Neutrophil (primary cell): Measurements from ENCODE around the gene SOBP.

Experiments used
- H3K27ac ChIP-seq: fragments of 200-600 bp; sonication (generic); 2 replicates; pipeline ENCODE4 v1.5.1; 2016; ENCODE audit warnings: mild to moderate bottlenecking, moderate library complexity
- H3K27me3 ChIP-seq: fragments of 200-600 bp; sonication (generic); 2 replicates; pipeline ENCODE4 v1.6.0; 2016; ENCODE audit warnings: mild to moderate bottlenecking
- H3K36me3 ChIP-seq: fragments of 200-600 bp; sonication (generic); 2 replicates; pipeline ENCODE4 v1.5.1; 2017
- H3K4me1 ChIP-seq, 2 experiments: fragments of 200-600 bp in 1 of 2; sonication (generic) in 1 of 2; 1 replicate in 1 of 2; 2 replicates in 1 of 2; pipeline versions ENCODE4 v1.5.1 to v1.6.1; 2013 to 2016; ENCODE audit warnings: low read depth in 1 of 2, low read length in 1 of 2, mild to moderate bottlenecking in 1 of 2, moderate library complexity in 1 of 2; ENCODE audit not compliant: control insufficient read depth in 1 of 2, insufficient read depth in 1 of 2
- H3K4me3 ChIP-seq, 2 experiments: fragments of 200-600 bp in 1 of 2; sonication (generic) in 1 of 2; 1 replicate in 1 of 2; 2 replicates in 1 of 2; pipeline ENCODE4 v1.5.1; 2013 to 2016; ENCODE audit warnings: low read depth in 1 of 2, low read length in 1 of 2, mild to moderate bottlenecking in 1 of 2, moderate library complexity in 1 of 2
- H3K9me3 ChIP-seq: fragments of 200-600 bp; sonication (generic); 2 replicates; pipeline ENCODE4 v1.5.1; 2016
- TF ChIP-seq, protein P1 (sequence below): fragments of 200-600 bp; sonication (generic); IDR thresholded peaks from 2 replicates; pipeline ENCODE4 v1.5.1; 2016; ENCODE audit warnings: antibody characterized with exemption

The SOBP gene

DNA sequence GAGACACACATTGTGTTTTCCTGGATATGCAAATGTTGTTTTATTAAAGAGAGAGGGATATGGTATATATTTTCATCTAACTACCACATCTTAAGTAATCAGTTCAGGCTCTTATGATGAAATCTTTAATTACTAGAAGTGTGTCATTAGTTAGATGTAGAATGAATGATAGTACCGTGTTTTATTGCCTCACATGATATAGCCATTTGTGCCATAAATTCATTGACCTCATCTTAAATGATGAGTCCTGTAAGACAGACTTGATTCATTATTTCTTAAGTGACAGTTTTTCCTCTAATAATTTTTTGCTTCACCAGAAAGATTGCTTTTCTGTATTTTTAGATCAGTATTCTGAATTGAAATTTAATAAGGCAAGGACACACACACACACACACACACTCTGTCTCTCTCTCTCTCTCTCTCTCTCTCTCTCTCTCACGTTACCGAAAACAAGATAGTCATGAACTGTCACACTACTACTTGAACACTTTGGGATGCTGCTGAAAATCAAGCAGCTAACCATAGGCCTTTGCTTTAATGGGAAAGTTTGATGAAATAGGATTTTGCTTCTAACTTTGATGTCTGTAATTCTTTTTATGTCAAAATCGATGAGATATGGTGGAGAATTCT, 140.5 kb downstream of the SOBP start:
- Histone ChIP-seq H3K36me3 (no peaks in the 10 kb centered on the region), H3K4me1 (peaks cover 5 to 6% of the 10 kb centered on the region in 2 experiments), H3K4me3 (no peak overlapping the region), H3K27ac (no peak overlapping the region), H3K27me3 (peaks cover 100% of the 10 kb centered on the region), H3K9me3 (no peaks in the 10 kb centered on the region)
- TF ChIP-seq, protein P1, sequence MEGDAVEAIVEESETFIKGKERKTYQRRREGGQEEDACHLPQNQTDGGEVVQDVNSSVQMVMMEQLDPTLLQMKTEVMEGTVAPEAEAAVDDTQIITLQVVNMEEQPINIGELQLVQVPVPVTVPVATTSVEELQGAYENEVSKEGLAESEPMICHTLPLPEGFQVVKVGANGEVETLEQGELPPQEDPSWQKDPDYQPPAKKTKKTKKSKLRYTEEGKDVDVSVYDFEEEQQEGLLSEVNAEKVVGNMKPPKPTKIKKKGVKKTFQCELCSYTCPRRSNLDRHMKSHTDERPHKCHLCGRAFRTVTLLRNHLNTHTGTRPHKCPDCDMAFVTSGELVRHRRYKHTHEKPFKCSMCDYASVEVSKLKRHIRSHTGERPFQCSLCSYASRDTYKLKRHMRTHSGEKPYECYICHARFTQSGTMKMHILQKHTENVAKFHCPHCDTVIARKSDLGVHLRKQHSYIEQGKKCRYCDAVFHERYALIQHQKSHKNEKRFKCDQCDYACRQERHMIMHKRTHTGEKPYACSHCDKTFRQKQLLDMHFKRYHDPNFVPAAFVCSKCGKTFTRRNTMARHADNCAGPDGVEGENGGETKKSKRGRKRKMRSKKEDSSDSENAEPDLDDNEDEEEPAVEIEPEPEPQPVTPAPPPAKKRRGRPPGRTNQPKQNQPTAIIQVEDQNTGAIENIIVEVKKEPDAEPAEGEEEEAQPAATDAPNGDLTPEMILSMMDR = no peak

DNA sequence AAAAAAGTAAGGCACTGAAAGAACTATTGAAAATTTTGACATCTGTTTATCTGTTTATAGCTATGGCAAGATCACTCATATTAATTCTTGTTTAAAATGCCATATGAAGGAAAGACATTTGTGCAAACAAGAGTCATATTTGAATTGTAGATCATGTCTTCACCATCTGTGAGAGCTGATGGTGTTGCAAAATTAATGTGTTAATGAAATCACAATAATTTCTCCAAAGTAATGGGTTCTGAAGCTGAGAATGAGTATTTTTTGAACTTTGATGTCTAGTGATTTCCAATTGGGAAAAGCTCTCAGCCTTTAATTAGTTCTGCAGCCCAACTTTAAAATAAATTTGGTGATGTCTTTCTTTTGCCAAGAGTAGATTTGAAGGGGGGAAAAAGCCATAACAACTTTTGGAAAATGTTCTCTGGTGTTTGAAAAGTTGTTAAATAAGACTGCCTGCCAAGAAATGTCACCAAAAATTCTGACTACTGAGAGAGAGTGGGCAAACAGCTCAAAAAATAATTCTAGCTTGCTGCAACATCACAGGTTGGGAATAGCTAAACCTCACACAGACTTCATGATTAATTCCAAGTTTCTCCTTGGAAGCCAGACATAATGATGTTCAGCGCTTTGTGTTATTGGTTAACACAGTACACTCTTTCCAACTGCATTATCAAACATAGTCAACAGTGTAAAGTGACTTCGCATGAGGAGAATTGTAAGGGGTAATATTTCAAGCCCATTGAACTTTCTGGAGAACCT, 142.6 kb downstream of the SOBP start:
- no peak overlapping the region for H3K27ac ChIP-seq
- peaks cover 100% of the 10 kb centered on the region for H3K27me3 ChIP-seq
- H3K36me3 ChIP-seq = no peaks in the 10 kb centered on the region
- H3K9me3 ChIP-seq = no peaks in the 10 kb centered on the region
- H3K4me3 ChIP-seq = no peak overlapping the region
- H3K4me1 ChIP-seq = peaks cover 5 to 6% of the 10 kb centered on the region in 2 experiments
- TF ChIP-seq, protein P1 = no peak

DNA sequence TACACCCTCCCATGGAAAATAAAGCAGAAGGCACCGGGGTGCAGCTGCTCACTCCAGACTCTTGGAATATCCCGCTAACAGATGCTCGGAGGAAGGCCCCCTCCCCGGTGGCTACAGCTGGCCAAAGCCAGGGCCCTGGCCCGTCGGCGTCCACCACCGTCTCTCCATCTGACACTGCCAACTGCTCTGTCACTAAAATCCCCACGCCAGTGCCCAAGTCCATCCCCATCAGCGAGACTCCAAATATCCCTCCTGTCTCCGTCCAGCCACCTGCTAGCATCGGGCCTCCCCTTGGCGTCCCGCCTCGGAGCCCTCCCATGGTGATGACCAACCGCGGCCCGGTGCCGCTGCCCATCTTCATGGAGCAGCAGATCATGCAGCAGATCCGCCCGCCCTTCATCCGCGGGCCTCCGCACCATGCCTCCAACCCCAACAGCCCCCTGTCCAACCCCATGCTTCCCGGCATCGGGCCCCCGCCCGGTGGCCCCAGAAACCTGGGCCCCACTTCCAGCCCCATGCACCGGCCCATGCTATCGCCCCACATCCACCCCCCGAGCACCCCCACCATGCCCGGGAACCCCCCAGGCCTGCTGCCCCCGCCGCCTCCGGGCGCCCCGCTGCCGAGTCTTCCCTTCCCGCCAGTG, 143.9 kb downstream of the SOBP start:
- Histone ChIP-seq H3K27me3 (peaks cover 100% of the 10 kb centered on the region), H3K4me1 (peaks cover 5 to 6% of the 10 kb centered on the region in 2 experiments), H3K36me3 (no peaks in the 10 kb centered on the region), H3K27ac (no peak overlapping the region), H3K9me3 (no peaks in the 10 kb centered on the region), H3K4me3 (no peak overlapping the region)
- TF ChIP-seq, protein P1 = no peak

DNA sequence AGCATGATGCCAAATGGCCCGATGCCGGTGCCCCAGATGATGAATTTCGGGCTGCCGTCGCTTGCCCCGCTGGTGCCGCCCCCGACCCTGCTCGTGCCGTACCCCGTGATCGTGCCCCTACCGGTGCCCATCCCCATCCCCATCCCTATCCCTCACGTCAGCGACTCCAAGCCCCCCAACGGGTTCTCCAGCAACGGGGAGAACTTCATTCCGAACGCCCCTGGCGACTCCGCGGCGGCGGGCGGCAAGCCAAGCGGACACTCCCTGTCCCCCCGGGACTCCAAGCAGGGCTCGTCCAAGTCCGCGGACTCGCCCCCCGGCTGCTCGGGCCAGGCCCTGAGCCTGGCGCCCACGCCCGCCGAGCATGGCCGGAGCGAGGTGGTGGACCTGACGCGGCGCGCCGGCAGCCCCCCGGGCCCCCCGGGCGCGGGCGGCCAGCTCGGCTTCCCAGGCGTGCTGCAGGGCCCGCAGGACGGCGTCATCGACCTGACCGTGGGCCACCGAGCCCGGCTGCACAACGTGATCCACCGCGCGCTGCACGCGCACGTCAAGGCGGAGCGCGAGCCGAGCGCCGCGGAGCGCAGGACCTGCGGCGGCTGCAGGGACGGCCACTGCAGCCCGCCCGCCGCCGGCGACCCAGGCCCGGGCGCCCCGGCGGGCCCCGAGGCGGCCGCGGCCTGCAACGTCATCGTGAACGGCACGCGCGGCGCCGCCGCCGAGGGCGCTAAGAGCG, 144.6 kb downstream of the SOBP start:
- peaks cover 98% of the 10 kb centered on the region for H3K27me3 ChIP-seq
- H3K9me3 ChIP-seq = no peaks in the 10 kb centered on the region
- no peak overlapping the region for H3K27ac ChIP-seq
- peak overlapping the region in 1 of 2 experiments; percentile 12 for H3K4me3 ChIP-seq
- H3K4me1 ChIP-seq = peaks cover 5 to 6% of the 10 kb centered on the region in 2 experiments
- TF ChIP-seq, protein P1 = no peak
- H3K36me3 ChIP-seq = no peaks in the 10 kb centered on the region

DNA sequence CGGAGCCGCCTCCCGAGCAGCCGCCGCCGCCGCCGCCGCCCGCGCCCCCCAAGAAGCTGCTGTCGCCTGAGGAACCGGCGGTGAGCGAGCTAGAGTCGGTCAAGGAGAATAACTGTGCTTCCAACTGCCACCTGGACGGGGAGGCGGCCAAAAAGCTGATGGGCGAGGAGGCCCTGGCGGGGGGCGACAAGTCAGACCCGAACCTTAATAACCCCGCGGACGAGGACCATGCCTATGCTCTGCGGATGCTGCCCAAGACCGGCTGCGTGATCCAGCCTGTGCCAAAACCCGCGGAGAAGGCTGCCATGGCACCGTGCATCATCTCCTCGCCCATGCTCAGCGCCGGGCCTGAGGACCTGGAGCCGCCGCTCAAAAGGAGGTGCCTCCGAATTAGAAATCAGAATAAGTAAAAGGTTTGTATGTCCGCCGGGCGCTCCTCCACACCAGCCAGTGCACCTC, 145.2 kb downstream of the SOBP start:
- Histone ChIP-seq H3K4me3 (no peak overlapping the region), H3K9me3 (no peaks in the 10 kb centered on the region), H3K36me3 (no peaks in the 10 kb centered on the region), H3K27ac (no peak overlapping the region), H3K4me1 (peaks cover 5 to 7% of the 10 kb centered on the region in 2 experiments), H3K27me3 (peaks cover 92% of the 10 kb centered on the region)
- TF ChIP-seq, protein P1 = no peak
